ENCODE data around the gene NUCKS1. TPM values are rescaled to one million over a fixed set of nuclear protein-coding genes. Genes with fewer than 3 reads are reported as not detected.

NUCKS1 gene
- total RNA-seq, 2 experiments from 2014 or later, result 145 to 177 TPM

GRCh38 chr1:205664399-205665017 lies 85.5 kb downstream of the NUCKS1 start:
- ChIA-PET POLR2A (no interaction called here), CTCF (no interaction called here)
- ATAC-seq, result no peak
- Mint-ChIP-seq H3K27me3 (peaks cover 4% of the 10 kb centered on the region), H3K36me3 (ENCODE audit: low read depth) (no peaks in the 10 kb centered on the region), H3K27ac (no peak overlapping the region), H3K9me3 (no peaks in the 10 kb centered on the region), H3K4me3 (no peak overlapping the region), H3K4me1 (ENCODE audit: low read depth) (peaks cover 5% of the 10 kb centered on the region)
- DNase-seq, result no peak
- no peak for TF ChIP-seq CTCF (IDR thresholded peaks at IDR 0.05)
- intact Hi-C loops (cut with micrococcal nuclease), result no loop called here

GRCh38 chr1:205663286-205663936 lies 86.6 kb downstream of the NUCKS1 start:
- no peaks in the 10 kb centered on the region for H3K9me3 Mint-ChIP-seq
- ChIA-PET POLR2A (interaction anchor here (0.5 kb wide), 1 partner anchor 13 kb away, joined by 3 read pairs; no protein-coding TSS in a partner anchor), CTCF (no interaction called here)
- intact Hi-C loops (cut with micrococcal nuclease), result no loop called here
- ATAC-seq, result no peak
- no peak for DNase-seq
- H3K36me3 Mint-ChIP-seq (ENCODE audit: low read depth), result no peaks in the 10 kb centered on the region
- no peaks in the 10 kb centered on the region for H3K4me1 Mint-ChIP-seq (ENCODE audit: low read depth)
- TF ChIP-seq CTCF (IDR thresholded peaks at IDR 0.05), result no peak
- peaks cover 4% of the 10 kb centered on the region for H3K27me3 Mint-ChIP-seq
- H3K4me3 Mint-ChIP-seq, result no peak overlapping the region
- H3K27ac Mint-ChIP-seq, result no peak overlapping the region

Other genes with a start within 250 kb of the NUCKS1 start
- gene CDK18, start 245.5 kb downstream of the NUCKS1 start, total RNA-seq, result 10 to 100 TPM in 1 of 2 experiments, 1 to 10 TPM in 1; 8.4 to 10.4 TPM
- gene ELK4, start 118.2 kb downstream of the NUCKS1 start, total RNA-seq, result 10 to 100 TPM; 61.5 to 62.1 TPM
- gene SLC45A3, start 69.7 kb downstream of the NUCKS1 start, total RNA-seq, result under 1 TPM; 0.38 to 0.65 TPM
- gene RAB29, start 25.3 kb upstream of the NUCKS1 start, total RNA-seq, result 10 to 100 TPM; 20.1 to 22.5 TPM
- 10 to 100 TPM; 33.6 to 35.3 TPM for gene SLC41A1, start 63.0 kb upstream of the NUCKS1 start, total RNA-seq
- gene PM20D1, start 100.0 kb upstream of the NUCKS1 start, total RNA-seq, result under 1 TPM; 0.22 to 0.29 TPM
- not detected for gene SLC26A9, start 193.3 kb upstream of the NUCKS1 start, total RNA-seq